Measurements from ENCODE around the gene WSB1. TPM values are rescaled to one million over a fixed set of nuclear protein-coding genes. Genes with fewer than 3 reads are reported as not detected.
A peak's percentile ranks its signal among the peaks of the same experiment; 100 is the strongest.

Gene WSB1
- total and polyA plus RNA-seq, 9 of the 15 experiments (the other 6 are each of a cell fraction or from before 2014, with no cell fraction given) = 22.8 to 229 (median 81.1) TPM

DNA sequence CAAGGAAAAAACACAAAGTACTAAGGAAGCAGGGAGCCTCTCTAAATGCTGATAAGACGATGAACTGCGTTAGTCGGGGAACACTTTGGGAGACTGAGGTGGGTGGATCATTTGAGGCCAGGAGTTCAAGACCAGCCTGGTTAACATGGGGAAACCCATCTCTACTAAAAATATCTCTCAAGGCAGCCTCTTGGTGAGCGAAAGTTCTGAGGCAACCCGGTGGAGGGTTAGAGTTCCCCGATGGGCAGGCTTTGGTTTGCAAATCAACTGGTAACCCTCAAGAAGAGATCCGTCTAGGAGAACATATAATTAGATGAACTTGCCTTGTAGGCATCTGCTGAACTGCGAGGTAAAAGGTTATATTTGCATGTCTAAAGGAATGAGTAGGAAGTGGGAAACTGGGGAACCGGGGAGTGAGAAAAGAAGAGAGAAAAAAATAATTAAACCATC, 44.6 kb downstream of the WSB1 start:
- Histone ChIP-seq H3K4me1 (replicated peaks in 1 of 2; ENCODE audit: control insufficient read depth in 2 of 2, insufficient read depth in 2 of 2, low read length in 2 of 2) (peaks cover 43 to 56% of the 10 kb centered on the region in 2 experiments), H3K27ac (ENCODE audit: extremely low read depth, low read depth, low read length) (peak overlapping the region; percentile 67; the same call in 2 of the 3 replicates), H3K4me3 (no peak overlapping the region), H4K20me1 (replicated peaks; ENCODE audit: control insufficient read depth, insufficient read depth, low read length) (no peaks in the 10 kb centered on the region), H3K9me3 (replicated peaks; ENCODE audit: control insufficient read depth, insufficient read depth, low read depth, low read length) (no peaks in the 10 kb centered on the region), H2AFZ (ENCODE audit: low read depth, low read length) (peak overlapping the region; percentile 7; the same call in 1 of the 2 replicates), H3K36me3 (ENCODE audit: control insufficient read depth, insufficient read depth, low read length) (no peaks in the 10 kb centered on the region; the same call in 2 of the 3 replicates), H3K27me3 (ENCODE audit: control insufficient read depth in 2 of 2, insufficient read depth in 2 of 2, low read length in 2 of 2) (no peaks in the 10 kb centered on the region), H3K4me2 (ENCODE audit: insufficient read depth, low read length) (0 out of 2 replicates have a peak overlapping the region, but pooled peaks have one; percentile 6), H3K9ac (ENCODE audit: insufficient read depth in 1 of 2, low read depth in 2 of 2, low read length in 2 of 2) (peak overlapping the region; percentile 37 to 72; a peak in 2 of 4 replicates), H3K79me2 (ENCODE audit: control insufficient read depth, insufficient read depth, low read length) (peaks cover 8% of the 10 kb centered on the region; the same call in 2 of the 3 replicates), H3K9me1 (ENCODE audit: control insufficient read depth, insufficient read depth, low read length) (no peaks in the 10 kb centered on the region)
- no peak for ATAC-seq
- POLR2A ChIA-PET = interaction anchor here (1.0 kb wide), 1 partner anchor 44 kb away, joined by 3 read pairs; no protein-coding TSS in a partner anchor
- intact Hi-C loops (cut with micrococcal nuclease) (no loop called here), in situ Hi-C loops (cut with MboI) (no loop called here)
- TF ChIP-seq SMAD3 (CRISPR knock-in tag; conservative IDR thresholded peaks at IDR 0.05) (no peak), SMAD2 (IDR thresholded peaks at IDR 0.05; ENCODE audit: low read depth, low read length) (no peak), CXXC5 (CRISPR knock-in tag; IDR thresholded peaks at IDR 0.05) (0 out of 2 replicates have a peak, but pooled peaks have one; percentile 33), TAF1 (IDR thresholded peaks at IDR 0.05; ENCODE audit: control insufficient read depth, extremely low read depth, insufficient read depth, low read length, severe bottlenecking) (no peak), MYBL2 (IDR thresholded peaks at IDR 0.05; ENCODE audit: low read depth) (no peak), MYBL2 (CRISPR knock-in tag; IDR thresholded peaks at IDR 0.05; ENCODE audit: borderline replicate concordance) (no peak), IFI16 (CRISPR knock-in tag; IDR thresholded peaks at IDR 0.05) (no peak), NCOA4 (IDR thresholded peaks at IDR 0.05; ENCODE audit: partially characterized antibody) (no peak), PRMT5 (CRISPR knock-in tag; IDR thresholded peaks at IDR 0.05) (no peak), BRCA1 (IDR thresholded peaks at IDR 0.05) (no peak), BRCA1 (CRISPR knock-in tag; IDR thresholded peaks at IDR 0.05) (no peak), ADNP (tag; IDR thresholded peaks at IDR 0.05) (peak; percentile 49; the same call in 1 of the 2 replicates), ZNF197 (CRISPR knock-in tag; IDR thresholded peaks at IDR 0.05; ENCODE audit: low read depth) (0 out of 2 replicates have a peak, but pooled peaks have one; percentile 16)
- TF ChIP-seq, protein P1, sequence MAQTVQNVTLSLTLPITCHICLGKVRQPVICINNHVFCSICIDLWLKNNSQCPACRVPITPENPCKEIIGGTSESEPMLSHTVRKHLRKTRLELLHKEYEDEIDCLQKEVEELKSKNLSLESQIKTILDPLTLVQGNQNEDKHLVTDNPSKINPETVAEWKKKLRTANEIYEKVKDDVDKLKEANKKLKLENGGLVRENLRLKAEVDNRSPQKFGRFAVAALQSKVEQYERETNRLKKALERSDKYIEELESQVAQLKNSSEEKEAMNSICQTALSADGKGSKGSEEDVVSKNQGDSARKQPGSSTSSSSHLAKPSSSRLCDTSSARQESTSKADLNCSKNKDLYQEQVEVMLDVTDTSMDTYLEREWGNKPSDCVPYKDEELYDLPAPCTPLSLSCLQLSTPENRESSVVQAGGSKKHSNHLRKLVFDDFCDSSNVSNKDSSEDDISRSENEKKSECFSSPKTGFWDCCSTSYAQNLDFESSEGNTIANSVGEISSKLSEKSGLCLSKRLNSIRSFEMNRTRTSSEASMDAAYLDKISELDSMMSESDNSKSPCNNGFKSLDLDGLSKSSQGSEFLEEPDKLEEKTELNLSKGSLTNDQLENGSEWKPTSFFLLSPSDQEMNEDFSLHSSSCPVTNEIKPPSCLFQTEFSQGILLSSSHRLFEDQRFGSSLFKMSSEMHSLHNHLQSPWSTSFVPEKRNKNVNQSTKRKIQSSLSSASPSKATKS (CRISPR knock-in tag; IDR thresholded peaks at IDR 0.05) = no peak
- TF ChIP-seq, protein P2, sequence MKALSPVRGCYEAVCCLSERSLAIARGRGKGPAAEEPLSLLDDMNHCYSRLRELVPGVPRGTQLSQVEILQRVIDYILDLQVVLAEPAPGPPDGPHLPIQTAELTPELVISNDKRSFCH (CRISPR knock-in tag; IDR thresholded peaks at IDR 0.05) = no peak
- TF ChIP-seq, protein P2 (tag; IDR thresholded peaks at IDR 0.05) = no peak
- TF ChIP-seq, protein P3, sequence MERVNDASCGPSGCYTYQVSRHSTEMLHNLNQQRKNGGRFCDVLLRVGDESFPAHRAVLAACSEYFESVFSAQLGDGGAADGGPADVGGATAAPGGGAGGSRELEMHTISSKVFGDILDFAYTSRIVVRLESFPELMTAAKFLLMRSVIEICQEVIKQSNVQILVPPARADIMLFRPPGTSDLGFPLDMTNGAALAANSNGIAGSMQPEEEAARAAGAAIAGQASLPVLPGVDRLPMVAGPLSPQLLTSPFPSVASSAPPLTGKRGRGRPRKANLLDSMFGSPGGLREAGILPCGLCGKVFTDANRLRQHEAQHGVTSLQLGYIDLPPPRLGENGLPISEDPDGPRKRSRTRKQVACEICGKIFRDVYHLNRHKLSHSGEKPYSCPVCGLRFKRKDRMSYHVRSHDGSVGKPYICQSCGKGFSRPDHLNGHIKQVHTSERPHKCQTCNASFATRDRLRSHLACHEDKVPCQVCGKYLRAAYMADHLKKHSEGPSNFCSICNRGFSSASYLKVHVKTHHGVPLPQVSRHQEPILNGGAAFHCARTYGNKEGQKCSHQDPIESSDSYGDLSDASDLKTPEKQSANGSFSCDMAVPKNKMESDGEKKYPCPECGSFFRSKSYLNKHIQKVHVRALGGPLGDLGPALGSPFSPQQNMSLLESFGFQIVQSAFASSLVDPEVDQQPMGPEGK (CRISPR knock-in tag; IDR thresholded peaks at IDR 0.05; ENCODE audit: borderline replicate concordance) = no peak
- TF ChIP-seq, protein P4, sequence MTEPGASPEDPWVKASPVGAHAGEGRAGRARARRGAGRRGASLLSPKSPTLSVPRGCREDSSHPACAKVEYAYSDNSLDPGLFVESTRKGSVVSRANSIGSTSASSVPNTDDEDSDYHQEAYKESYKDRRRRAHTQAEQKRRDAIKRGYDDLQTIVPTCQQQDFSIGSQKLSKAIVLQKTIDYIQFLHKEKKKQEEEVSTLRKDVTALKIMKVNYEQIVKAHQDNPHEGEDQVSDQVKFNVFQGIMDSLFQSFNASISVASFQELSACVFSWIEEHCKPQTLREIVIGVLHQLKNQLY (CRISPR knock-in tag; conservative IDR thresholded peaks at IDR 0.05) = no peak
- WGBS (ENCODE audit: insufficient coverage, low coverage, missing lambda C conversion rate) = 47% methylated on average over 9 of the region's 9 CpGs
- DNase-seq (ENCODE audit: extremely low read depth in 1 of 4, low spot score in 3 of 4) = no peak
- CTCF ChIA-PET (ENCODE audit: low intra/inter-chr PET ratio) = no interaction called here
- BruUV-seq (replicated peaks) = no TSS peak
- peak; percentile 19 for FAIRE-seq
